IPS-NIHi7 (cell line): ENCODE results near the gene CROCC2.

Experiments used
- DNase-seq: peaks from one replicate; pipeline ENCODE4 v3.0.0; 2012; ENCODE audit warnings: mixed read lengths; ENCODE audit errors: extremely low spot score

The CROCC2 gene

DNA sequence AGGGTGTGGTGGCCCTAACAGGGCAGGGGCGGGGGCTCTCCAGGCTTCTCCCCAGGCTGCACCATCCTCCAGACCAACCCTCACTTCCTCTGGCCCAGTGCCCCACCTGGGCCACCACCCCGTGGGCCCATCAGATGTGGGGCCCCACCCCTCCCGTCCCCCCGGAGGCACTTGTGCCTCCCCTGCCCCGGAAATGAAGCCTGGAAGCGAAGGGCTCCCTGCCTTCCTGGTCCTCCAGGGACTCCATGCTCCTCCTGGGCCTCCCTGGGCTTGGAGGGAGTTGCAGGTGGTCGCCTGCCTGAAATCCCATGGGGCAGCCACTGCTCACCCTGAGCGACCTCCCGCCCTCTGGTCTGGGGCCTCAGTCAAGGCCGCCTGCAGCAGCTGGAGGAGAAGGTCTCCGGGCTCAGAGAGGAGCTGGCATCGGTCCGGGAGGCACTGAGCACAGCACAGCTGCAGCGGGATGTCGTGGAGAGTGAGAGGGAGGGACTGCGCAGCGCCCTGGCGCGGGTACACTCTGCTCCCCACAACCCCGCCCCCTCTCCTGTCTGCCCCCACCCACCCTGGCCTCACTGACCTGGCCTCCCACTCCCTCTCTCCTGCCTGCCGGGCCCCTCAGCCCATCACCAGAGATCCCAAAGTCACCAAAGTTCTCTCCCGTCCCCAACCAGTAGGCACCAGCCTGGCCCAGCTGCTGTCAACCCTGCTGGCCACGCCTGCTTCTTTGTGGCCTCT, 28.0 kb downstream of the CROCC2 start:
- no peak for DNase-seq

DNA sequence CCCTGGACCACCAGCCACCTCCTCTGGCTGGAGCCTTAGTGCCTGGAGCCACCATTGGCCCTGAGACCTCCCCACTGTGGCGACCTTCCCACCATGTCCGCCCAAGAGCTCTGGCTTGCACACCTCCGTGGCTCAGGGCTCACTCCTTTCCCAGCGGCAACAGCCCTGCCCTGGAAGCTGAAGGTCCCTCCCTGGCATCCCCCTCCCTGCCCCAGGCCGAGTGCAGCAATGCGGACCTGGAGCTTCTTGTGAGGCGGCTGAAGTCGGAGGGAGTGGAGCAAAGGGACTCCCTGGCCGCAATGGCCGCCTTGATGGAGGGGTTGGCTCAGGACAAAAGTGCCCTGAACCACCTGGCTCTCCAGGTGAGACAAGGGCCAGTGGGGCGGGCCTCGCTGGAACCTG, 28.6 kb downstream of the CROCC2 start:
- DNase-seq = no peak

DNA sequence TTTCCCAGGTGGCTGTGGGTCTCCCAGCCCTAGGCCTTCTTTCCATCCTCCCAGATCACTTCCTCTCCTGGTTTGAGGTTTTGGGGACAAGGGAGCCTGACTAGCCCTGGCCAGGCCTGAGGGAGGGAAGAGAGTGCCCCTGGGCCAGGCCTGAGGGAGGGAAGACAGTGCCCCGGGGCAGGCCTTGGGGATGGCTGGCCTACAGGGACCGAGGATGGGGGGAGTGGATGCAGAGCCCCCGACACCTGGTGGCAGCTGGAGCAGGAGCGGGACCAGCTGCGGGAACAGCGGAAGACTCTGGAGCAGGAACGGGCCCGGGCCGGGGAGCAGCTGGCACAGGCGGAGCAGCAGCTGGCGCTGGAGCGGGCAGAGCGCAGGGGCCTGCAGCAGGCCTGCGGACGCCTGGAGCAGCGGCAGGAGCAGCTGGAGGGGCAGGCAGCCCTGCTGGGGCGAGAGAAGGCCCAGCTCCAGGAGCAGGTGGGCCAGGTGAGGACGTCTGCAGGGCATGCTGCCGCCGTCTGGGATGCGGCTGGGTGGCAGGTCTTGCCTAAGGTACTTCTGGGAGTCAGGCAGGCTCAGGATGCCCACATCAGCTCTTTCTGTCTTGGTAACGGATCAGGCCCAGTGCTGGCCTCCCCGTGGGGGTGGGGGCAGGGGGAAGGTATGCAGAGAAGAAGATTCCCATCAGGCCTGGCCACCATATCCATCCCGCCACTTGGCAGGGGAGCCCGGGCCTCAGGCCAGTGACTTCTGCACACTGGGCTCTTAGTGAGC, 29.2 kb downstream of the CROCC2 start:
- no peak for DNase-seq

DNA sequence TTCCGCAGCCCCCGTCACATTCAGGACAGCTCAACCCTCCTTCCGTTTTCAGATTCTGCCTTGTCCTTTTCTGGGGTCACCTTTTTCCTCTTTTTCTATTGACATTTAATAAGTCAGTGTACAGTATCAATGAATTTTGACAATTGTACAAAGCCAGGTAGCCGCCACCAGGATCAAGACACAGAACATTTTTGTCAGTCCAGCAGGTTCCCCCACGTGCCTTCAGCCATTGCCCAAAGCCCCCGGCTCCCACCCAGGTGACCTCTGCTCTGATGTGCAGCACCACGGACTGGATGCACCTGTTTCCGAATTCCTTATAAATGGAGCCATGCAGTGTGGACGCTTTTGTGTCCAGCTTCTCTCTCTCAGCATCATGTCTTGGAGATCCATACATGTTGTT, 30.0 kb downstream of the CROCC2 start:
- no peak for DNase-seq

DNA sequence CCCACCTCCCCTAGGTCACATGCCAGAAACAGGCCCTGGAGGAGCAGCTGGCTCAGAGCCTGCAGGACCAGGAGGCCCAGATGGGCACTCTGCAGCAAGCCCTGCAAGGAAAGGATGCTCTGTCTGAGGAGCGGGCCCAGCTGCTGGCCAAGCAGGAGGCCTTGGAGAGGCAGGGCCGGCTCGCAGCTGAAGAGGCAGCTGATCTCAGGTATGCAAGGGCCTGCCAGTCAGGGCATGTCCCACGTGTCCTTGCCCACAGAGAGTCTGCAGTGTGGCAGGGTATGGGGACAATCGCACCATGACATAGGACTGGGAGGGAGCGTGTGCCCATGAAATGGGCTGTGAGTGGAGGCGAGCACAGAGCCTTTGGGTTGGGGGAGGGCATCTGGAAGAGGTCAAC, 39.9 kb downstream of the CROCC2 start:
- DNase-seq = no peak

DNA sequence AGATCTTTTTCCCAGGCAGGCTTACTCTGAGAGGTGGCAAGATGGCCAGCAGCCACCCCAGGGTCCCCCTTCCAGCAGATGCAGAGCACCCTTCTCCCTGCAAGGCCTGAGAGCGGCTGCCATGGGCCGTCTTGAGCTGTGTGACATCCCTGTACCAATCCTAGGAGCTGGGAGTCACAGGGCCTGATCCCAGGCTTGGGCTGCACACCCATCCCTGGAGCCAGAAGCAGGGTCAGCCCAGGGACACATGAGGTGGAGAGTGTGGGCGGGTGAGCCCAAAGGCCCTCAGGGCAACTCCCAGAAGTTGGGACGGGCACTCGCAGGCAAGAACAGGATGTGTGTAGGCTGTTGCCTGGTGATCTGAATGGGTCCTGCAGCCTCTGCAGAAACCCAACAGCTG, 40.5 kb downstream of the CROCC2 start:
- no peak for DNase-seq

DNA sequence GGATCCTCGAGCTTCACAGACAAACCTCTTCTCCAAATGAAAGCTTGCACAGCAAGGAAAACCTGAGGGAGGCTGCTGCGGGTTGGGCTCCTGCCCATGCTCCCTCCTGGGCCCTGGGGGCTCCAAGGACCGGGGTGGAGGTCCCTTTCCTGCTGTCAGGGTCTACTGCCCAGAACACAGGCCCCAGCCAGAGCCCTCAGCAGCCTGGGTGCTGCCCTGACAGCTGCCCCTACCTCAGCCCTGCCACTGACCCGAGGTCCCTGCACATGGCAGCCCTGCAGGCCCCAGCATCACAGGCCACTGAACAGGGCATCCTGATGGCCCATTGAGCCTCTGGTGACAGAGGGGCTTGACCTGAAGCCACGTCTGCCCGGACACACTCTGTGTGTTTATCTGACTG, 41.0 kb downstream of the CROCC2 start:
- DNase-seq = no peak

DNA sequence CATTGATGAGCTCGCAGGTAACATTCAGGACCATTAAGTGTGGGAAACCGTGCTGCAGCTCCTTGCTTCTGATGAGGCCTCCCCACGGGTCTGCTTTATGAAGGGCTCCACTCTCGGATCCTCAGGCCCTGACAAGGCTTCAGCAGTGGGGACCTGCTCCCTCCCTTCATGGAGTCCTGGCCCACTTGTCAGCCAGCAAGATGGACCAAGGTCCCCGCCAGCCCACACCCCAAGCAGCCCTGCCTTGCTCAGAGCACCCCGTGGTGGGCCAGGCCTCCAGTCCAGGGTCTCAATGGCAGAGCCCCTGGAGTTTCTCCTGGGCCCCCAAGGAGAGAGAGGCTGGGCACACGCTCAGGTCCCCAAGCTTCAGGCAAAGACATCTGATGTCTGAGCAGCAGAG, 41.5 kb downstream of the CROCC2 start:
- DNase-seq = no peak

DNA sequence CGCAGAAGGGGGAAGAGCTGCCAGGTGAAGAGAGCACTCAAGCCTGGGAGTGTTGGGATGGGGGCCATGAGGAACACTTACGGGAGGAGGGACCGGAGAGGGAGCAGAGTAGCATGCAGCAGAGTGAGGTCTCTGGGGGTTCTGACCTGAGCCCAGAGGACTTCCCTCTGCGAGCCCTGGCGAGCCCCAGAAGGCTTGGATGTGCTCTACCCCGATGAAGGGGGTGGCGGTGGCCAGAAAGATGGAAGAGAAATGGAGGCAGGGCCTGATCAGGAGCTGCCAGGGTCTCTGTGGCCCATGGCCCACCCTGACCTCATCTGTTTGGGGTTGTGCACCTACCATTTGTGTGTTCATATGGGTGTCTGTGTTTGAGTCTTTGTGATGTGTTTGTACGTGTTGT, 42.0 kb downstream of the CROCC2 start:
- no peak for DNase-seq

DNA sequence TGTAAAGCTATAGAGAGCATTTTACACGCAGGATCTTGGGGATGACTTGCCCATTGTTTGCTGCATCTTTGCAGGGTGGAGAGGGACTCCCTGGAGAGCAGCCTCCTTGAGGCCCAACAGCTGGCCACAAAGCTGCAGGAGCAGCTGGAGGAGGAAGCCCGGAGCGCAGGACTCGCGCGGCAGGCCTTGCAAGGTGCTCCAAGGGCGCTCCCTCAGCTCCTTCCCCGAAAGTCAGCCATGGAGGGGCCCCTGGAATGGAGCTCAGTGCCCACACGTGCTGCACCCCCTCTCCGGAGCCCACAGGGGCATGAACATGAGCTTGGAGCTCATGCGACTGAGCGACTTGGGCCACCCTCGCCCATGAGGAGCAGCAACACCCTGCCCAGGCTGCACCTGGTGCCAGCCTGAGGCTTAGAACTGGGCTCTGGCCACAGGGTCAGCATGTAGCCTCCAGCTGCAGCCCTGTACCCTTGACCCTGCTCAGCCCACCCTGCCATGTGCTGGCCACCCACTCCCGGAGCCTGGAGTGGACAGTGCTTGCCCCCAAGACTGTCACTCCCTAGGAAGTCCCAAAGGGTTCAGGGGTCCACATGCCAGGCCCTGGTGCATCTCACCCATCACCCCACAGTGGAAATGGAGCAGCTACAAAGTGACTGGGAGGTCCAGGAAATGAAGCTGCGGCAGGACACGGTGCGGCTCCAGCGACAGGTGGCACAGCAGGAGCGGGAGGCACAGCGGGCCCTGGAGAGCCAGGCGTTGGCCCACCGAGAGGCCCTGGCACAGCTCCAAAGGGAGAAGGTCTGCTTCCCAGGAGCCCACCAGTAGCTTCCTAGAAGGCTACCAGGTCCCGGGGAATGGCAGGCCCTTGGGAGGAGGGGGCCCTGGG, 43.0 kb downstream of the CROCC2 start:
- no peak for DNase-seq

DNA sequence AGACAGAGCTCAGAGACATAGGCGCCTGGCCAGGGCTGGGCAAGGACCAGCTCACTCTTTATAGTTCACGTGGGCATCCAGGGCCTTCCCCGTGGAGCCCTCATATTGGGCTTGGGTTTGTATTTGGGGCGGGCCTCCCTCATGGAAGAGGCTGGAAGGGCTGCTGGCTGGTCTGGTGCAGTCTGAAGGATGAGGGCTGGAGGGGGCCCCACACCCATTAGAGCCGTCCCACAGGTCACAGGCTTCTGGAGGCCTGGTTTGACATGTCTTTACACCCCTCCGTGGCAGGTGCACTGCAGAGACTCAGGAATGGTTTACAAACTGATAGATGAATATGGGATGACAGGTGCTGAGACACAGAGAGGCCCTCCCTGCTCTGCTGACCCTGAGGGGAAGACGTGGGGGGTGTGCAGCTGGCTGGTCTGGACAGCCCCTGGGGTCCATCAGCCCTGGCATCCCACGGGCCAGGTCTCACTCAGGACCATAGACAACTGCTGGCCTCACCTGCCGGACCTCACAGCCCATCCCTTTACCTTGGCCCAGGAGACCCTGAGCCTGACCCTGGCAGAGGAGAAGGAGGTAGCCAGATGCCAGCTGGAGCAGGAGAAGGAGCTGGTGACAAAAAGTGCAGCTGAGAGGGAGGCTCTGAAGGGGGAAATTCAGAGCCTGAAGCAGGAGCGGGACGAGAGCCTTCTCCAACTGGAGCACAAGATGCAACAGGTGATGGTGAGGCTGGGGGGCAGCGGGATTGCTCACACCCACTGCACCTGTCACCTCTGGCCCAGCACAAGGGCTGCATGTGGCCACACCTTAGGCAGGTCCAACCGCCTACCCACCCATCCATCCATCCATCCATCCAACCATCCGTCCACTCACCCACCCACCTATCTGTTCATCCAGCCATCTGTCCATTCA, 43.9 kb downstream of the CROCC2 start:
- no peak for DNase-seq

DNA sequence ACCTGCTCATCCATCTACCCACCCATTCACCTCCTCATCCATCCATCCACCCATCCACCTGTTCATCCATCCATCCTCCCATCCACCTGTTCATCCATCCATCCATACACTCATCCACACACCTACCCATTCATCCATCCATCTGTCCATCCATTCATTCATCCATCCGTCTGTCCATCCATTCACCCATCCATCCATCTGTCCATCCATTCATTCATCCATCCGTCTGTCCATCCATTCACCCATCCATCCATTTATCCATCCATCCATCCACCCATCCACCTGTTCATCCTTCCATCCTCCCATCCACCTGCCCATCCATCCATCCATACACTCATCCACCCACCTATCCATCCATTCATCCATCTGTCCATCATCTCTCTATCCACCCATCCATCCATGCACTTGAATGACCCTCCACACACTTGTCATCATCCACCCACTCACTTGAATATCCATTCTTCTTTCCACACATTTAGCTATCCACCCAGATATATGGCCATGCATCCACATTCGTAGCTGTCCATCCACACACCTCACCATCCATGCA, 45.0 kb downstream of the CROCC2 start:
- no peak for DNase-seq

DNA sequence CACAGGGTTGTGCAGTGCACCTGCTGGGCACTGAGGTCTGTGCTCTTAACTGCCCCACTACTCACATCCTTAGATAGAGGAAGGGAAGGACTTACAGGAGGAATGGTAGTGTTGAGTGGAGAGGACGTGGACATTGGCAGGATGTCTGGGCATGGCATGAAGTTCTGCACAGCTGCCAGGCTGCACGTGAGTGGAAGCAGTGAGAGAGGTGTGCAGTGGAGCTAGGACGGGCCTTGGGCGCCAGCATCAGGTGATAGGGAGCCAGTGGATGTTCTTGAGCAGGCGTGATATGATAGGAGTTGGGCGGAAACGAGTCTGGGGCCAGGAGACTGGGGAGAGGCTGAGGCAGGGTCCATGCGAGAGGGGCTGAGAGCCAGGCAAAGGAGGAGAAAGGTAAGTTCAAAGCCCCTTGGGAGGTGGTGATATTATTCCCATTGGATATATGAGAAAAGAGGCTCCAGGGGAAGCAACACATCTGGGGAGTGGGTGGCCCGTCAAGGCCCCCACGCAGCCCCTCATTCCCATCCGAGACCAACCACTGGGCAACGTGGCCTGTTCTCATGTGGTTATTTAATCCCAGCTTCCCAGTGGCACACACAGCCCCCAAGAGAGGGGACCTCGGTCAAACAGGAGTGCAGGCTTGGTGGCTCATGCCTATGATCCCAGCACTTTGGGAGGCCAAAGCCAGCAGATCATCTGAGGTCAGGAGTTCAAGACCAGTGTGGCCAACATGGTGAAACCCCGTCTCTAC, 46.5 kb downstream of the CROCC2 start:
- DNase-seq = no peak

DNA sequence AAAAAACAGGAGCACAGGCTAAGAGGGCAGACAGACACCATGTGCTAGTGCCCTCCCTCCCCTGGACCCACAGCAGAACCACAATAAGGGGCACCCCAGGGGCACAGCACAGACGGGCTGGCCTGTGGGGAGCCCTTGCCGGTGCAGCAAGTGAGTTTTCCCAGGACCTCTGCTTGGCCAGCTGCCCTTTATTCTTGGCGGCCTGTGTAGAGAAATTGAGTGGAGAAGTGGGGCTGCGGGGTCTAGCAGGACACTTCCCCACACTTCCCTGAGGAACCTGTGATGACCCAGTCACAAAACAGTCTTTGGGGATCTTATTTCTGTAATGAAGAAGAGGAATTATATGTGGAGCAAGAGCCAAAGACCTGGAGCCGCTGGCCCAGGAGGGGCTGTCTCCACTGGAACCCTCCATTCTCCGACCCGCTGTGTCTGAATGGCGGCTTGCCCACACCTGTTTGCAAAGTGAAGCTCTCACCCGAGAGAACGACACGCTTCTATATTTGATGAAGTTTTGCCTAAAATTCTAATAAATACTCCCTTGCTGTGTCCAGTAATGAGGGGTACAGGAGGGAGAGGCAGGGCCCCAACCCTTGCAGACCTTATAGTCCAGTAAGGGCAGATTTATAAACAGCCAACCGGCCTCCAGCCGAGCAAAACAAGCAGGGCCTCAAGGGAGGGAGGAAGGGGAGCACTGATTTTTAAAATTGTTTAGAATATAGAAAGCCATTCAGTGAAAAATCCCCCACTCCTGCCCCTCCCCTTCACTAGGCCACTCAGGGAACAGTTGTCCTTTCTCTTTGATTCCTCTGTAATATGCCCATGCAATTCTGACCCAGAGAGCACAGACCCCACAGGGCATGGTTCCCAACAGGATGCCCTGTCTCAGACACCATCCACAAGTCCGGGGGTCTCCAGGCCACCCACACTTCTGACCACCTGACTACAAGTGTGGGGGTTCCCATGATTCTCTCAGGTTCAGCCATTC, 47.6 kb downstream of the CROCC2 start:
- no peak for DNase-seq

DNA sequence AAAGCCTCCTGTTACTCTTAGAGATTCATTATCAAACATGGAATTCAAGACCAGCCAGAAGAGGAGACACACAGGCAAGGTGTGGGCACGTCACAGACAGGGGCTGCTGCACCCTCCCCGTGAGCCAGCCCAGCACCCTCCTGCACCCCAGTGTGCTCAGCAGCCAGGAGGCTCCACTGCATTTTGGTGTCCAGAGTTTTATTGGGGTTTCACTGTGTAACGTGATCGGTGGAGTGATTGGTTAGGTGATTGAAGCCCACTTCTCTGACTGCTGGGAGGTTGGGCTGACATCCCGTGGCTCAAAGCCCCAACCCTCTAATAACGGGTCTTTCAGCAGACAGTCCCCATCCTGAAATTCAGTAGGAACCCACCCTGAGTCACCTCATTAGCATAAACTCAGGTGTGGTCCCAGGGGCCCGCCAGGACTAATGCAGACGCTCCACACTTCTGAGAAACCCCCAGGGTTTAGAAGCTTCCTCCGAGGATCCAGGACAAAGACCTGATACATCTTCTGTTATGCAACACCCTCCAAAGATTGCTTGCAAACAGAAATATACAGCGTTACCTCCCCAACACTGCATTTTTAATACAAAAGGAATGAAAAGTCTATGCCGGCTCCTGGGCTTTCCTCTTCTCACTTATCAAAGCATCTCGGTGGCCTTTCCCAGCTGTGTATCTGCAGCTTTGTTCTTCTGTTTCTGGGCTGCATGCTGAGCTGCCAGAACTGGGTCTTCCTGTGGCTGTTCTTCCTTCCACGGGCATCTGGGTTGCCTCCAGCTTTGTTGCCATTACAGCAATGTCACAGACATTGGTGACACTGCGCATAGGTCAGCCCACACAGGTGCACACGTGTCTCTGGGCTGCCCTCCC, 48.5 kb downstream of the CROCC2 start:
- DNase-seq = no peak

DNA sequence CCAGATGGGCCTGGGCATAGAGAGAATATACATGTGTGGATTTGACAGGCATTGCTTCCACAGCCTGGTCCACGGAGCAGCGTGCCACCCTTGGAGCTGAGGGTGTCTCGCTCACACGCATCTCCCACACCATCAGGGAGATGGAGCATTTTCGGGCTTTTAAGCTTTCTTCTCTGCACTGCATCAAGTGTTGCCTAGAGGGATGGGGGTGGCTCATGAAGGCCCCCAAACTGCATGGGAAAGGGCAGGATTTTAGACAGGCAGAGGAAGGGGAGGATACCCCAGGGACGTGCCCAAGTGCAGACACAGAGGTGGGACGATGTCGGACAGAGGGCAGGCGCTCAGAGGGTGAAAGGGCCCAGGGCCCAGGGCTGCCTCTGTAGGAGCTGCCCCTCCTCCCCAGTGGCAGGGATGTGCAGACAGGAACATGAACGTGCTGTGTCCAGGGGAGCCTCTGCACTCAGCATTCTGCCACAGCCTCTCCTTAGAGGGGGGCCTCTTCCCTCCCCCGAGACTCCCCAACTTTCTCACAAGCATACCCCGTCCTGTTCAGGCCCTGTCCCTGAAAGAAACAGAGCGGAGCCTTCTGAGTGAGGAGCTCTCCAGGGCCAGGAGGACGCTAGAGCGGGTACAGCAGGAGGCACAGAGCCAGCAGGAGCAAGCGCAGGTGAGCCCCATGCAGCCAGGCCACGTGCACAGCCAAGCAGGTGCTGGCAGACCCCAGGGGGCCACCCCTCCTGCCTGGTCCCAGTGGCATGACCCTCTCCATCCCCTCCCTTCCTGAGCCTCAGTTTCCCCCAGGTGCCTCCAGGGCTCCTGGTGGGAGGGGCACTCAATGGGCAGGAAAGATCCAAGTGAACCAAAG, 49.4 kb downstream of the CROCC2 start:
- DNase-seq = no peak
